HEK293 (cell line): Measurements from ENCODE around the gene VPS11.

ENCODE experiments used
- HOXD13 ChIP-seq: sonication (generic); formaldehyde crosslinking; IDR thresholded peaks from 2 replicates; pipeline ENCODE4 v1.8.0; 2022; ENCODE audit warnings: missing genetic modification reagents, borderline replicate concordance
- MYNN ChIP-seq: fragments of 450-650 bp; formaldehyde crosslinking; IDR thresholded peaks from 2 replicates; pipeline ENCODE4 v1.5.1; 2016; ENCODE audit warnings: missing biosample characterization, missing genetic modification characterization, borderline replicate concordance
- SCRT2 ChIP-seq: fragments of 450-650 bp; formaldehyde crosslinking; IDR thresholded peaks from 2 replicates; pipeline ENCODE4 v1.5.1; 2016; ENCODE audit warnings: missing biosample characterization, missing genetic modification characterization
- SP7 ChIP-seq: fragments of 450-650 bp; formaldehyde crosslinking; IDR thresholded peaks from 2 replicates; pipeline ENCODE4 v1.5.1; 2016; ENCODE audit warnings: missing biosample characterization, missing genetic modification characterization
- WT1 ChIP-seq: fragments of 450-650 bp; formaldehyde crosslinking; IDR thresholded peaks from 2 replicates; pipeline ENCODE4 v1.5.1; 2016; ENCODE audit warnings: missing biosample characterization, missing genetic modification characterization
- ZBTB21 ChIP-seq: fragments of 450-650 bp; formaldehyde crosslinking; IDR thresholded peaks from 2 replicates; pipeline ENCODE4 v1.5.1; 2017; ENCODE audit warnings: missing biosample characterization, missing genetic modification characterization
- ZBTB7A ChIP-seq: fragments of 450-650 bp; formaldehyde crosslinking; IDR thresholded peaks from 2 replicates; pipeline ENCODE4 v1.5.1; 2016; ENCODE audit warnings: low read depth, missing biosample characterization, missing genetic modification characterization
- ZFP3 ChIP-seq: fragments of 450-650 bp; formaldehyde crosslinking; IDR thresholded peaks from 2 replicates; pipeline ENCODE4 v1.5.1; 2016; ENCODE audit warnings: low read depth, missing biosample characterization, missing genetic modification characterization
- ZFP69B ChIP-seq: fragments of 450-650 bp; formaldehyde crosslinking; IDR thresholded peaks from 2 replicates; pipeline ENCODE4 v1.5.1; 2016; ENCODE audit warnings: missing biosample characterization, missing genetic modification characterization
- ZNF114 ChIP-seq: fragments of 450-650 bp; formaldehyde crosslinking; IDR thresholded peaks from 2 replicates; pipeline ENCODE4 v1.5.0; 2017; ENCODE audit warnings: missing biosample characterization, missing genetic modification characterization
- ZNF223 ChIP-seq: fragments of 450-650 bp; formaldehyde crosslinking; IDR thresholded peaks from 2 replicates; pipeline ENCODE4 v1.5.1; 2016; ENCODE audit warnings: missing biosample characterization, missing genetic modification characterization
- ZNF335 ChIP-seq: fragments of 450-650 bp; formaldehyde crosslinking; conservative IDR thresholded peaks from 2 replicates; pipeline ENCODE4 v1.5.1; 2016; ENCODE audit warnings: missing biosample characterization, missing genetic modification characterization
- ZNF366 ChIP-seq: fragments of 450-650 bp; formaldehyde crosslinking; conservative IDR thresholded peaks from 2 replicates; pipeline ENCODE4 v1.5.1; 2016; ENCODE audit warnings: missing biosample characterization, missing genetic modification characterization
- ZNF433 ChIP-seq: fragments of 450-650 bp; formaldehyde crosslinking; IDR thresholded peaks from 2 replicates; pipeline ENCODE4 v1.5.1; 2016; ENCODE audit warnings: missing biosample characterization, missing genetic modification characterization, low read depth
- ZNF555 ChIP-seq: fragments of 450-650 bp; formaldehyde crosslinking; conservative IDR thresholded peaks from 2 replicates; pipeline ENCODE4 v1.5.1; 2017; ENCODE audit warnings: missing biosample characterization, mild to moderate bottlenecking, missing genetic modification characterization, inconsistent platforms
- ZNF571 ChIP-seq: fragments of 450-650 bp; formaldehyde crosslinking; IDR thresholded peaks from 2 replicates; pipeline ENCODE4 v1.5.0; 2017; ENCODE audit warnings: missing biosample characterization, missing genetic modification characterization
- ZNF629 ChIP-seq: fragments of 450-650 bp; formaldehyde crosslinking; IDR thresholded peaks from 2 replicates; pipeline ENCODE4 v1.5.1; 2017; ENCODE audit warnings: missing biosample characterization, missing genetic modification characterization
- ZNF639 ChIP-seq: fragments of 450-650 bp; formaldehyde crosslinking; IDR thresholded peaks from 2 replicates; pipeline ENCODE4 v1.5.1; 2016; ENCODE audit warnings: missing biosample characterization, missing genetic modification characterization
- ZNF692 ChIP-seq: fragments of 450-650 bp; formaldehyde crosslinking; IDR thresholded peaks from 2 replicates; pipeline ENCODE4 v1.5.1; 2016; ENCODE audit warnings: missing biosample characterization, missing genetic modification characterization
- ZNF76 ChIP-seq: fragments of 450-650 bp; formaldehyde crosslinking; IDR thresholded peaks from 2 replicates; pipeline ENCODE4; 2016; ENCODE audit warnings: low read depth, missing biosample characterization, missing genetic modification characterization, borderline replicate concordance
- ZNF791 ChIP-seq: fragments of 450-650 bp; formaldehyde crosslinking; IDR thresholded peaks from 2 replicates; pipeline ENCODE4 v1.5.1; 2016; ENCODE audit warnings: missing biosample characterization, missing genetic modification characterization
- ZSCAN30 ChIP-seq: fragments of 450-650 bp; IDR thresholded peaks from 2 replicates; pipeline ENCODE4 v1.5.1; 2018; ENCODE audit warnings: missing biosample characterization, mild to moderate bottlenecking, missing genetic modification characterization, moderate library complexity
- TF ChIP-seq, protein P1 (sequence below): fragments of 450-650 bp; formaldehyde crosslinking; IDR thresholded peaks from 2 replicates; pipeline ENCODE4 v1.5.1; 2016; ENCODE audit warnings: missing biosample characterization, missing genetic modification characterization, borderline replicate concordance
- TF ChIP-seq, protein P2 (sequence below): fragments of 450-650 bp; IDR thresholded peaks from 2 replicates; pipeline ENCODE4 v1.5.1; 2018; ENCODE audit warnings: missing biosample characterization, mild to moderate bottlenecking, missing genetic modification characterization

VPS11 gene

GRCh38 chr11:119018074-119018938 is 49.3 kb upstream of the VPS11 start, which contains the start of the genes RPS25 and TRAPPC4 (continued):
- TF ChIP-seq, protein P1, sequence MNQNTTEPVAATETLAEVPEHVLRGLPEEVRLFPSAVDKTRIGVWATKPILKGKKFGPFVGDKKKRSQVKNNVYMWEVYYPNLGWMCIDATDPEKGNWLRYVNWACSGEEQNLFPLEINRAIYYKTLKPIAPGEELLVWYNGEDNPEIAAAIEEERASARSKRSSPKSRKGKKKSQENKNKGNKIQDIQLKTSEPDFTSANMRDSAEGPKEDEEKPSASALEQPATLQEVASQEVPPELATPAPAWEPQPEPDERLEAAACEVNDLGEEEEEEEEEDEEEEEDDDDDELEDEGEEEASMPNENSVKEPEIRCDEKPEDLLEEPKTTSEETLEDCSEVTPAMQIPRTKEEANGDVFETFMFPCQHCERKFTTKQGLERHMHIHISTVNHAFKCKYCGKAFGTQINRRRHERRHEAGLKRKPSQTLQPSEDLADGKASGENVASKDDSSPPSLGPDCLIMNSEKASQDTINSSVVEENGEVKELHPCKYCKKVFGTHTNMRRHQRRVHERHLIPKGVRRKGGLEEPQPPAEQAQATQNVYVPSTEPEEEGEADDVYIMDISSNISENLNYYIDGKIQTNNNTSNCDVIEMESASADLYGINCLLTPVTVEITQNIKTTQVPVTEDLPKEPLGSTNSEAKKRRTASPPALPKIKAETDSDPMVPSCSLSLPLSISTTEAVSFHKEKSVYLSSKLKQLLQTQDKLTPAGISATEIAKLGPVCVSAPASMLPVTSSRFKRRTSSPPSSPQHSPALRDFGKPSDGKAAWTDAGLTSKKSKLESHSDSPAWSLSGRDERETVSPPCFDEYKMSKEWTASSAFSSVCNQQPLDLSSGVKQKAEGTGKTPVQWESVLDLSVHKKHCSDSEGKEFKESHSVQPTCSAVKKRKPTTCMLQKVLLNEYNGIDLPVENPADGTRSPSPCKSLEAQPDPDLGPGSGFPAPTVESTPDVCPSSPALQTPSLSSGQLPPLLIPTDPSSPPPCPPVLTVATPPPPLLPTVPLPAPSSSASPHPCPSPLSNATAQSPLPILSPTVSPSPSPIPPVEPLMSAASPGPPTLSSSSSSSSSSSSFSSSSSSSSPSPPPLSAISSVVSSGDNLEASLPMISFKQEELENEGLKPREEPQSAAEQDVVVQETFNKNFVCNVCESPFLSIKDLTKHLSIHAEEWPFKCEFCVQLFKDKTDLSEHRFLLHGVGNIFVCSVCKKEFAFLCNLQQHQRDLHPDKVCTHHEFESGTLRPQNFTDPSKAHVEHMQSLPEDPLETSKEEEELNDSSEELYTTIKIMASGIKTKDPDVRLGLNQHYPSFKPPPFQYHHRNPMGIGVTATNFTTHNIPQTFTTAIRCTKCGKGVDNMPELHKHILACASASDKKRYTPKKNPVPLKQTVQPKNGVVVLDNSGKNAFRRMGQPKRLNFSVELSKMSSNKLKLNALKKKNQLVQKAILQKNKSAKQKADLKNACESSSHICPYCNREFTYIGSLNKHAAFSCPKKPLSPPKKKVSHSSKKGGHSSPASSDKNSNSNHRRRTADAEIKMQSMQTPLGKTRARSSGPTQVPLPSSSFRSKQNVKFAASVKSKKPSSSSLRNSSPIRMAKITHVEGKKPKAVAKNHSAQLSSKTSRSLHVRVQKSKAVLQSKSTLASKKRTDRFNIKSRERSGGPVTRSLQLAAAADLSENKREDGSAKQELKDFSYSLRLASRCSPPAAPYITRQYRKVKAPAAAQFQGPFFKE = no peak
- TF ChIP-seq SP7 (tag by site-specific recombination) (peak; percentile 43; the same call in 1 of the 2 replicates), ZSCAN30 (tag by site-specific recombination) (no peak), ZNF114 (tag by site-specific recombination) (no peak), ZNF223 (no peak), ZNF76 (tag by site-specific recombination) (peak; percentile 76), MYNN (tag by site-specific recombination) (no peak), ZNF692 (tag by site-specific recombination) (peak; percentile 53; the same call in 1 of the 2 replicates), WT1 (tag by site-specific recombination) (peak; percentile 35), ZNF555 (tag by site-specific recombination) (no peak), ZNF571 (no peak), SCRT2 (peak; percentile 100), ZNF791 (tag by site-specific recombination) (no peak), ZFP69B (no peak), ZBTB7A (tag by site-specific recombination) (0 out of 2 replicates have a peak, but pooled peaks have one; percentile 16), ZNF629 (tag by site-specific recombination) (peak; percentile 97), ZNF433 (tag by site-specific recombination) (no peak), ZNF335 (tag by site-specific recombination) (peak; percentile 99), ZNF639 (tag by site-specific recombination) (no peak), HOXD13 (no peak), ZFP3 (no peak), ZNF366 (tag by site-specific recombination) (no peak), ZBTB21 (tag by site-specific recombination) (peak; percentile 89)
- TF ChIP-seq, protein P2, sequence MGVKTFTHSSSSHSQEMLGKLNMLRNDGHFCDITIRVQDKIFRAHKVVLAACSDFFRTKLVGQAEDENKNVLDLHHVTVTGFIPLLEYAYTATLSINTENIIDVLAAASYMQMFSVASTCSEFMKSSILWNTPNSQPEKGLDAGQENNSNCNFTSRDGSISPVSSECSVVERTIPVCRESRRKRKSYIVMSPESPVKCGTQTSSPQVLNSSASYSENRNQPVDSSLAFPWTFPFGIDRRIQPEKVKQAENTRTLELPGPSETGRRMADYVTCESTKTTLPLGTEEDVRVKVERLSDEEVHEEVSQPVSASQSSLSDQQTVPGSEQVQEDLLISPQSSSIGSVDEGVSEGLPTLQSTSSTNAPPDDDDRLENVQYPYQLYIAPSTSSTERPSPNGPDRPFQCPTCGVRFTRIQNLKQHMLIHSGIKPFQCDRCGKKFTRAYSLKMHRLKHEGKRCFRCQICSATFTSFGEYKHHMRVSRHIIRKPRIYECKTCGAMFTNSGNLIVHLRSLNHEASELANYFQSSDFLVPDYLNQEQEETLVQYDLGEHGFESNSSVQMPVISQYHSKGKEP (tag by site-specific recombination) = no peak
